ENCODE measurements around the gene PLB1.

Gene PLB1

GRCh38 chr2:28674713-28675068, 178.8 kb downstream of the PLB1 start:
- DNase-seq = no peak

DNA sequence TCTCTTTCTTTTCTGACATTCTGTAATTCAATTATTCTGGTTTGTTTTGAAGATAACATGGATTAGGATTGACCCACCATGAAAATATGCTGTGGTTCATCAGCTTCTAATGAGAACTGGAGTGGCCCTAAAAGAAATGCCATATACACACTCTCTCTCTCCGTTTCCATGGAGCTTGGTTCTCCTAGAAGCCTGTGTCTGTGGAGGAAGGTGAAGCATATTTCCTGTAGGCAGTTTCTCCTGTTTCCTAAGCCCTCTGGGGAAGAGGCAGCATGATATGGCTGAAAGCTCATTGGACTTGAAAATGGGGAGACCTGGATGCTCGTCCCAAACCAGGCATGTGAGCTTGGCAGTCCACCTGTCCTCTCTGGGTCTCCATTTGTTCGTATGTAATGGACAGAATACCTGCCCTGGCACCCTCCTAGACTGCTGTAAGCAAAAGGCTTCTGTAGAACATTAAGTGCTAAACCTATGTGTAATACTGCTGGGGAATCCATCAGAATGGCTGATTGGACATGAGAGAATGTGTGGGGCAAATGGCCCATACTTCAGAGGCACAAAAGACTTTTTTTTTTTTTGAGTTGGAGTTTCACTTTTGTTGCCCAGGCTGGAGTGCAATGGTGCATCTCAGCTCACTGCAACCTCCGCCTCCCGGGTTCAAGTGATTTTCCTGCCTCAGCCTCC, 180.4 kb downstream of the PLB1 start:
- DNase-seq = no peak

- DNase-seq = no peak
Measured at GRCh38 chr2:28678175-28678855, 182.5 kb downstream of the PLB1 start.

- no peak for DNase-seq
Measured at GRCh38 chr2:28678944-28679343, 183.1 kb downstream of the PLB1 start.

DNA sequence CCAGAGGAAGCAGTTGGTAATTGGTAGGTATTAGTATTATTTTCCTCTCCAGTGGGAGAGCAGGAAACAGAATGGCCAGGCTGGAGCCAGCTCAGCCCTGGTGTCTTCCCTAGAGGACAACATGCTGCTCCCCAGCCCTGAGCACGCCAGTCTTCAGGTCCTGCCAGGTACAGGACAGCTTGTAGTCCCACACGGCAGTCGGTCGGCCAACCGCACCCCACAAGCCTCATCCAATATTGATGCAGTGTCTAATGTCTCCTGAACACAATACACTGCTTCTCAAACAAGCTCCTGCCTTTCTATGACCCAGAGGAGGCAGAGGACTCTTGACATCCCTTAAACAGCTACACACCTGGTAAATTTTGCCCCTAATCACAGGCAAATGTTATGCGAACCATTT, 184.8 kb downstream of the PLB1 start:
- DNase-seq = no peak

- DNase-seq = peak; percentile 52
Measured at GRCh38 chr2:28681158-28681571, 185.3 kb downstream of the PLB1 start.

DNA sequence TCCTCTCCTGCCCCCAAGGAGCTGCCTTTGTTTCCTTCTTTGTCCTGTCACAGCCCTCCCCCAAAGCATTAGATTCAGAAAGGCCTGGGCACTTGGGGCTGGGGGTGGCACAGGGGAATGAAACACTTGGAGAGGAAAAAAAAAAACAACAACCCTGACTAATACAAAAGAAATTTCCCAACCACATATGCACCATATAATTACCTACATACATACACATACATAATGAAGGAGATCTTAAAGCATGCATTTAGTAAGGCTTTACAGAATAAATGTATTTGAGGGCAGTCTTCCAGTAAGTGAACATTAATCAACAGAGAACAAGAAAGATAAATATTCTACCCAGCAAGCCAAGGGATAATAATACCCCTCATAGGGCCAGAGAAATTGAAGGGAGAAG, 185.7 kb downstream of the PLB1 start:
- no peak for DNase-seq

GRCh38 chr2:28683100-28683706, 187.3 kb downstream of the PLB1 start:
- no peak for DNase-seq

DNA sequence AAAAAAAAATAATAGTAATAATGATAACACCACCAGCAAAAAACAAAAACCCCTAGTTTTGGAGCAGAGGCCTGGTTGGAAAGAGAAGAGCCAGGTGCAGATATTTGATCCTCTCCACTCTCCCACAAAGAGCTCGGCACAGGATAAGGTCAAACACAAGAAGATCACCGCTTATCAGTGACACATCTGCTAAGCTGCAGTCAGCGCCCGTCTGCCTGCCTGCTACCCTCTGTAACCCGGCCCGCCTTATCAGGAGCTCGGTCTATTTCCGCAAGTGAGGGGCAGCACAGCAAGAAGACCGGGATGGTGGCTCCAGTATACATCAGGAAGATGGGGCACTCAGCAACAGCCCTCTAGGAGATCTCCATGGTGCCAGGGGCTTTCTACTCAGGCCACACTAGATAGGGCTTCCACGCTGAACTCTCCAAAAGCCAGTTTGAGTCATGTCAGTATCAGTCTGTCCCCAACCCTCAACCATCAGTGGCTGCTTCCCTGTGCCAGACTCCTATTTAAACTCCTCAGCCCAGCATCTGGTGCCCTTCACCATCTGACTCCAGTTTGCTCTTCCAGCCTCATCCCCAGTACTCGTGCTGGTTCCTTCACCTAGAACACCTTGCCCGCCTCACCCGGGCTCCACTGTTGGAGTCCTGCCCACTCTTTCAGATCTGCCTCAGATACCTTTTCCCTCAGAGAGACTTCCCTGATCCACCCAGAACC, 188.4 kb downstream of the PLB1 start:
- DNase-seq = no peak

DNA sequence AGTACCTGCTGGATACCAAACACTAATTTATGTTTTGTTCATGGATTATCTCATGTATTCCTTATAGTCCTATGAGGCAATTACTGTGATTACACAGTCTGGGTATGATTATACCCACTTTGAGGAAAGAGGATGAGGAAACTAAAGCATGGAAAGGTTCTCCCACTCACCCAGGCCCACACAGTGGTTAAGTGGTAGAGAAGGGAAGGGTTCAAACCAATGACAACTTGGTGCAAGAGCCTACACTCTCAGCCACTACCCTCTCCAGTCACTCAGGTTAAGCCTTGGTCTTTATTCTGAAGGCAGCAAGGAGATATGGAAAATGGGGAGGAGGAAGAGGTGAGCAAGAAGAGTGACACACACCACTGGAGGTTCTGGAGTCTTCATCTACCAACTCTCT, 191.3 kb downstream of the PLB1 start:
- no peak for DNase-seq

GRCh38 chr2:28687640-28688385, 192.0 kb downstream of the PLB1 start:
- no peak for DNase-seq

DNA sequence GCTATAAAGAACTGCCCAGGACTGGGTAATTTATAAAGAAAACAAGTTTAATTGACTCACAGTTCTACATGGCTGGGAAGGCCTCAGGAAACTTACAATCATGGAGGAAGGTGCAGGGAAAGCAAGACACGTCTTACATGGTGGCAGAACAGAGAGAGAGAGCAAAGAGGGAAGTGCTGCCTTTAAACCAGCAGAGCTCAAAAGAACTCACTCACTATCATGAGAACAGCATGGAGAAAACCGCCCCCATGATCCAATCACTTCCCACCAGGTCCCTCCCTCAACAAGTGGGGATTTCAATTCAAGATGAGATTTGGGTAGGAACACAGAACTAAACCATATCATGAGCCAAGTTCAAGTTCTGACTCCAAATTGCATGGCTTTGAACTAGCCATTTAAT, 193.0 kb downstream of the PLB1 start:
- no peak for DNase-seq

DNA sequence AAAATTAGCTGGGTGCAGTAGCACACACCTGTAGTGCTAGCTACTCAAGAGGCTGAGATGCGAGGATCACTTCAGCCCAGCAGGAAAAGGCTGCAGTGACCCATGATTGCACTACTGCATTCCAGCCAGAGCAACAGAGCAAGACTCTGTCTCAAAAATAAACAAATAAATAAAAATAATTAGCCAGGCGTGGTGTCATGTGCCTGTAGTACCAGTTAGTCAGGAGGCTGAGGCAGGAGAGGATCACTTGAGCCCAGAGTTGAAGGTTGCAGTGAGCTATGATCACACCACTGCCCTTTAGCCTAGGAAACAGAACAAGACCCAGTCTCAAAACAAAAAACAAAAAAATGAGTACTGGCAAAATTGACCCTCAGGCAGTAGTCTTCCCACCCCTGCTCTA, 193.9 kb downstream of the PLB1 start:
- DNase-seq = no peak

DNA sequence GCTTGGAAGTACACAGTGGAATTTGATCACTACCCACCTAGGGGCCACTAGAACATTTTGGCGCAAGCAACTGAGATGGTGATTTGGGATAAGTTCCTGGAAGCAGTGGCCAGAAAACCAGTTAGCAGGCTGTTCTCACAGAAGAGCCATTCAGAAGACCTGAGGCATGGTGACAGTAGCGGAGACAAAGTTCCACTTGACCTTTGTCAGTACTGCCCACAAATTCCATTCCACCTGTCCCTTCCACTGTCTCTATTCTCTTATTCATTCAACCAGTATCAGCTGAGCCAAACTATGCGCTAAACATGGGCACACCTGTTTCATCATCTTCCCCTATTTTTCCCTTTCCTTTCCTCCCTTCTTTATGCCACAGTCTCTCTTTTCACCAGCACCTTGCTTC, 196.6 kb downstream of the PLB1 start:
- no peak for DNase-seq

DNA sequence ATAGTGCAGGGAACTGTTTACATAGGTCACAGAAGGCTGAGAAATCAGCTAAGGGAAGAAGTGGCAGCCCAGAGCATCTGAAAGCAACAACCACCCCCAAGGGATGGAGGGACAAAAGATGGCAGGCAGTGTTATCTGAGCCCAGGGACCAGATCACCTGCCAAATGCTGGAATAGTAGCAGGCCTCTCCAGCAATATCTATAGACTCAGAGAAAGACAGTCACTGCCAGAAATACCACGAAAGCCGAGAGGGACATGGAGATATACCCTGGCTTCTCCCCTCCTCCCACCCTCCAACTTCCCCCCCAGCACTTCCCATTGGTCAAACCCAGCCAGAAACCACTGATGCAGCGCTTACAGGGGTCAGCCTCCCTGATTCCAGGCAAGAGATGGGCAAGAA, 197.4 kb downstream of the PLB1 start:
- DNase-seq = no peak
